Transverse colon (tissue), 4 donors: ENCODE measurements around the gene SLC34A1. TPM values are rescaled to one million over a fixed set of nuclear protein-coding genes. Genes with fewer than 3 reads are reported as not detected.

Experiments
- DNase-seq: peaks from one replicate; pipeline ENCODE4 v3.0.0-alpha.2; 2019
- H3K27ac ChIP-seq, 4 donors: fragments of 200-600 bp; sonication (generic); 2 replicates each; pipeline ENCODE4 v1.5.1; 2016 to 2018; ENCODE audit warnings: inconsistent platforms in 4 of 4
- H3K27me3 ChIP-seq: fragments of 200-600 bp; sonication (generic); 2 replicates; pipeline ENCODE4 v1.5.1; 2017; ENCODE audit warnings: inconsistent platforms
- H3K36me3 ChIP-seq, 4 donors: fragments of 200-600 bp; sonication (generic); 2 replicates each; pipeline ENCODE4 v1.5.1; 2017 to 2019; ENCODE audit warnings: inconsistent platforms in 4 of 4
- H3K4me1 ChIP-seq, 4 donors: fragments of 200-600 bp; sonication (generic); 2 replicates each; pipeline ENCODE4 v1.5.1; 2017 to 2020; ENCODE audit warnings: inconsistent platforms in 4 of 4
- H3K4me3 ChIP-seq, 4 donors: fragments of 200-600 bp; sonication (generic); 1 replicate in 1 of 4; 2 replicates in 3 of 4; pipeline versions ENCODE4 v1.5.1 to v1.6.1; 2017 to 2019; ENCODE audit warnings: inconsistent platforms in 4 of 4
- H3K9me3 ChIP-seq, 2 donors: fragments of 200-600 bp; sonication (generic); 2 replicates each; pipeline ENCODE4 v1.5.1; 2017 to 2019; ENCODE audit warnings: inconsistent platforms in 2 of 2
- EP300 ChIP-seq: sonication (generic); formaldehyde crosslinking; IDR thresholded peaks from one replicate; pipeline ENCODE4 v1.6.1; 2017; ENCODE audit warnings: antibody characterized with exemption, low read depth
- POLR2A ChIP-seq: fragments of 450-650 bp; IDR thresholded peaks from one replicate; pipeline ENCODE4 v1.6.1; 2016; ENCODE audit warnings: antibody characterized with exemption, mild to moderate bottlenecking, moderate library complexity
- POLR2AphosphoS5 ChIP-seq, 3 donors: sonication (generic); formaldehyde crosslinking; IDR thresholded peaks; one replicate each; pipeline ENCODE4 v1.6.1; 2016; ENCODE audit warnings: antibody characterized with exemption in 3 of 3
- WGBS, 2 donors: methylation state at CpG; one replicate each; pipeline ENCODE4 v1.1.5; 2018; ENCODE audit warnings: low coverage in 1 of 2; 5-methylcytosine and 5-hydroxymethylcytosine counted together
- in situ Hi-C, 4 donors: fragments of 200-750 bp; cut with MboI; loops; one replicate each; pipeline versions ENCODE4 v1.15.0 to v1.15.1; 2017; ENCODE audit warnings: low sequenced_read_pairs in 3 of 4, low pct_ligation_motif_present in 1 of 4, low pct_unique_long_range_greater_than_20kb in 1 of 4
- intact Hi-C: fragments of 100-400 bp; cut with DNase I; formaldehyde crosslinking; loops from one replicate; pipeline ENCODE4 v1.15.1; 2023; ENCODE audit warnings: low total_unique reads
- total RNA-seq, 4 donors: library from RNA; depleted of rRNA; stranded (reverse); fragments of >200 nt; gene quantifications; one replicate each; pipeline ENCODE4 v1.1.0, GENCODE V29; 2016
- TF ChIP-seq, protein P1 (sequence below), 5 experiments: fragments of 200-600 bp in 3 of 5; fragments of 450-650 bp in 2 of 5; sonication (generic) in 3 of 5; IDR thresholded peaks; 1 replicate in 2 of 5; 2 replicates in 3 of 5; pipeline ENCODE4 v1.5.1; 2016 to 2017; ENCODE audit warnings: antibody characterized with exemption in 5 of 5, inconsistent platforms in 3 of 5, mild to moderate bottlenecking in 2 of 5, moderate library complexity in 1 of 5

The SLC34A1 gene
- total RNA-seq, 4 donors from 2014 or later = 0.55 TPM; not detected in 3

- 98 to 100% methylated on average over 4 to 6 of the region's 6 CpGs for WGBS, 2 donors
- Histone ChIP-seq H3K27me3 (no peaks in the 10 kb centered on the region), H3K27ac (no peak overlapping the region), H3K36me3 (peaks cover 0 to 22% (median 6%) of the 10 kb centered on the region in 4 donors), H3K9me3 (no peaks in the 10 kb centered on the region), H3K4me1 (peaks cover 0 to 11% (median 5%) of the 10 kb centered on the region in 4 donors), H3K4me3 (no peak overlapping the region)
- intact Hi-C loops (no loop called here), in situ Hi-C loops (no loop called here)
- DNase-seq = no peak
- TF ChIP-seq POLR2AphosphoS5 (IDR thresholded peaks at IDR 0.05) (no peak), POLR2A (no peak), EP300 (no peak)
- TF ChIP-seq, protein P1, sequence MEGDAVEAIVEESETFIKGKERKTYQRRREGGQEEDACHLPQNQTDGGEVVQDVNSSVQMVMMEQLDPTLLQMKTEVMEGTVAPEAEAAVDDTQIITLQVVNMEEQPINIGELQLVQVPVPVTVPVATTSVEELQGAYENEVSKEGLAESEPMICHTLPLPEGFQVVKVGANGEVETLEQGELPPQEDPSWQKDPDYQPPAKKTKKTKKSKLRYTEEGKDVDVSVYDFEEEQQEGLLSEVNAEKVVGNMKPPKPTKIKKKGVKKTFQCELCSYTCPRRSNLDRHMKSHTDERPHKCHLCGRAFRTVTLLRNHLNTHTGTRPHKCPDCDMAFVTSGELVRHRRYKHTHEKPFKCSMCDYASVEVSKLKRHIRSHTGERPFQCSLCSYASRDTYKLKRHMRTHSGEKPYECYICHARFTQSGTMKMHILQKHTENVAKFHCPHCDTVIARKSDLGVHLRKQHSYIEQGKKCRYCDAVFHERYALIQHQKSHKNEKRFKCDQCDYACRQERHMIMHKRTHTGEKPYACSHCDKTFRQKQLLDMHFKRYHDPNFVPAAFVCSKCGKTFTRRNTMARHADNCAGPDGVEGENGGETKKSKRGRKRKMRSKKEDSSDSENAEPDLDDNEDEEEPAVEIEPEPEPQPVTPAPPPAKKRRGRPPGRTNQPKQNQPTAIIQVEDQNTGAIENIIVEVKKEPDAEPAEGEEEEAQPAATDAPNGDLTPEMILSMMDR (IDR thresholded peaks at IDR 0.05) = no peak
Observed at GRCh38 chr5:177343777-177344176, 40.5 kb upstream of the SLC34A1 start.

GRCh38 chr5:177344891-177345290 lies 39.3 kb upstream of the SLC34A1 start:
- Histone ChIP-seq H3K36me3 (peaks cover 0 to 22% (median 6%) of the 10 kb centered on the region in 4 donors), H3K27me3 (no peaks in the 10 kb centered on the region), H3K4me1 (peaks cover 7 to 22% (median 13%) of the 10 kb centered on the region in 4 donors), H3K27ac (no peak overlapping the region), H3K4me3 (no peak overlapping the region), H3K9me3 (no peaks in the 10 kb centered on the region)
- 90 to 97% methylated on average over 5 to 6 of the region's 6 CpGs for WGBS, 2 donors
- intact Hi-C loops = no loop called here
- TF ChIP-seq EP300 (no peak), POLR2AphosphoS5 (IDR thresholded peaks at IDR 0.05) (no peak), POLR2A (no peak)
- TF ChIP-seq, protein P1 (IDR thresholded peaks at IDR 0.05) = no peak
- no peak for DNase-seq
- in situ Hi-C loops = no loop called here

GRCh38 chr5:177346820-177347219 lies 37.4 kb upstream of the SLC34A1 start:
- Histone ChIP-seq H3K4me3 (no peak overlapping the region), H3K36me3 (peaks cover 0 to 14% (median 6%) of the 10 kb centered on the region in 4 donors), H3K4me1 (peaks cover 17 to 33% (median 25%) of the 10 kb centered on the region in 4 donors), H3K27me3 (no peaks in the 10 kb centered on the region), H3K9me3 (no peaks in the 10 kb centered on the region), H3K27ac (no peak overlapping the region)
- no peak for DNase-seq
- intact Hi-C loops = no loop called here
- no peak for TF ChIP-seq EP300
- TF ChIP-seq POLR2A = no peak
- no peak for TF ChIP-seq POLR2AphosphoS5 (IDR thresholded peaks at IDR 0.05)
- TF ChIP-seq, protein P1 (IDR thresholded peaks at IDR 0.05) = no peak
- in situ Hi-C loops = no loop called here
- WGBS, 2 donors = 79 to 92% methylated on average over 2 to 4 of the region's 4 CpGs

- Histone ChIP-seq H3K36me3 (peaks cover 0 to 9% (median 2%) of the 10 kb centered on the region in 4 donors), H3K27me3 (no peaks in the 10 kb centered on the region), H3K4me1 (peaks cover 17 to 37% (median 25%) of the 10 kb centered on the region in 4 donors), H3K27ac (no peak overlapping the region), H3K9me3 (no peaks in the 10 kb centered on the region), H3K4me3 (no peak overlapping the region)
- in situ Hi-C loops (no loop called here), intact Hi-C loops (no loop called here)
- no peak for DNase-seq
- TF ChIP-seq POLR2AphosphoS5 (IDR thresholded peaks at IDR 0.05) (no peak), EP300 (no peak), POLR2A (no peak)
- TF ChIP-seq, protein P1 (IDR thresholded peaks at IDR 0.05) = no peak
- WGBS, 2 donors = 88 to 96% methylated on average over 4 of the region's 4 CpGs
Observed at GRCh38 chr5:177347699-177348098, 36.5 kb upstream of the SLC34A1 start.
